ENCODE data around the gene G6PC3. TPM values are rescaled to one million over a fixed set of nuclear protein-coding genes. Genes with fewer than 3 reads are reported as not detected.
"Not testable (repeated sequence)": the region's sequence is repeated elsewhere in the genome, so short reads cannot be mapped to it uniquely, and the experiment has no call there.

The G6PC3 gene
- total RNA-seq, 2 donors from 2014 or later = 88.8 to 129 TPM

DNA sequence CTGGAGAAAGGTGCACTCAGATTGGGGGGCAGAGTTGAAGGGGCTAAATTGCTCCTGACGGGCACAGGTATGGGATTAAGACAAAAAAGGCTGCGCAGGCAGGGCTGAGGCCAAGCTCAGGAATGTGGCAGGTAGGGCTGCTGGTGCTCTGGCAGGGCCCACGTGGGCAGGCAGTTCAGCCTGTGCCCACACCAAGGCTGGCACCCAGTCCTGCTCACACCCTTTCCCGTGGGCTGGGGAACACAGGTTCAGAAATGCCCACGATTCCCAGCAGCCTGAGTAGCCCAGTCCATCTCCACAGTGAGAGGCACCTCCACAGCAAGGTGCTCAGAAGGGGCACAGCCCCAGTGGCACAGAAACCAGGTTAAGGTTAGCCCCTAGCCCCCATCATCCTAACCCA lies 48.5 kb downstream of the G6PC3 start:
- Mint-ChIP-seq H3K4me1 (peaks cover 38% of the 10 kb centered on the region), H3K27me3 (ENCODE audit: insufficient read depth) (no peaks in the 10 kb centered on the region), H3K9me3 (no peaks in the 10 kb centered on the region), H3K27ac (peak overlapping the region; percentile 89), H3K36me3 (ENCODE audit: low read depth) (peaks cover 12% of the 10 kb centered on the region), H3K4me3 (no peak overlapping the region)
- no peak for DNase-seq
- Histone ChIP-seq H3K9ac (ENCODE audit: extremely low read depth, low read length, poor library complexity, severe bottlenecking) (no peak overlapping the region), H3K4me1 (ENCODE audit: control insufficient read depth, insufficient read depth, low read length) (peaks cover 14% of the 10 kb centered on the region), H3K9me3 (ENCODE audit: control insufficient read depth, low read length) (no peaks in the 10 kb centered on the region), H3K4me3 (ENCODE audit: low read length) (no peak overlapping the region), H3K27ac (ENCODE audit: low read depth, low read length) (no peak overlapping the region), H3K27me3 (ENCODE audit: control insufficient read depth, insufficient read depth, low read length, poor library complexity, severe bottlenecking) (no peaks in the 10 kb centered on the region), H3K36me3 (ENCODE audit: control insufficient read depth, insufficient read depth, low read length) (peaks cover 21% of the 10 kb centered on the region)
- TF ChIP-seq CTCF (conservative IDR thresholded peaks at IDR 0.05) = no peak
- WGBS, 2 experiments (ENCODE audit: insufficient coverage in 1 of 2, insufficient read length in 1 of 2) = 90 to 93% methylated on average over 5 of the region's 5 CpGs

GRCh38 chr17:44119798-44120197 lies 49.3 kb downstream of the G6PC3 start:
- TF ChIP-seq CTCF (conservative IDR thresholded peaks at IDR 0.05) = no peak
- Histone ChIP-seq H3K9ac (ENCODE audit: extremely low read depth, low read length, poor library complexity, severe bottlenecking) (no peak overlapping the region), H3K4me3 (ENCODE audit: low read length) (no peak overlapping the region), H3K27ac (ENCODE audit: low read depth, low read length) (no peak overlapping the region), H3K4me1 (ENCODE audit: control insufficient read depth, insufficient read depth, low read length) (peaks cover 14% of the 10 kb centered on the region), H3K9me3 (ENCODE audit: control insufficient read depth, low read length) (no peaks in the 10 kb centered on the region), H3K36me3 (ENCODE audit: control insufficient read depth, insufficient read depth, low read length) (peaks cover 13% of the 10 kb centered on the region), H3K27me3 (ENCODE audit: control insufficient read depth, insufficient read depth, low read length, poor library complexity, severe bottlenecking) (no peaks in the 10 kb centered on the region)
- 81% methylated on average over 2 of the region's 2 CpGs; no CpG with 5 or more reads in 1 of the 2 experiments for WGBS, 2 experiments (ENCODE audit: insufficient coverage in 1 of 2, insufficient read length in 1 of 2)
- peak overlapping the region; percentile 44 for H3K27ac Mint-ChIP-seq
- DNase-seq = no peak
- H3K4me1 Mint-ChIP-seq = peaks cover 41% of the 10 kb centered on the region
- no peaks in the 10 kb centered on the region for H3K9me3 Mint-ChIP-seq
- H3K27me3 Mint-ChIP-seq (ENCODE audit: insufficient read depth) = no peaks in the 10 kb centered on the region
- H3K36me3 Mint-ChIP-seq (ENCODE audit: low read depth) = peaks cover 10% of the 10 kb centered on the region
- no peak overlapping the region for H3K4me3 Mint-ChIP-seq

DNA sequence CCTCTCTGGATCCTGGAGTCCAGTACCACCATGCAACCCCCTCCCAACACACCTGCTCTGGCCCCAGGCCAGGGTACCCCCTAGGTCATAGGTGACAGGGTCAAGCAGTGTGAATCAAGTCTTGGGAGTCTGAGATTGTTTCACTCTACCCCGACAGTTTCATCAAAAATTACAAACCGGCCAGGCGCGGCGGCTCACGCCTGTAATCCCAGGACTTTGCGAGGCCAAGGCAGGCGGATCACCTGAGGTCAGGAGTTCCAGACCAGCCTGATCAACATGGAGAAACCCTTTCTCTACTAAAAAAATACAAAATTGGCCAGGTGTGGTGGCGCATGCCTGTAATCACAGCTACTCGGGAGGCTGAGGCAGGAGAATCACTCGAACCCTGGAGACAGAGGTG lies 49.7 kb downstream of the G6PC3 start:
- H3K4me1 ChIP-seq (ENCODE audit: control insufficient read depth, insufficient read depth, low read length) = peaks cover 14% of the 10 kb centered on the region
- Mint-ChIP-seq H3K36me3 (ENCODE audit: low read depth) (peaks cover 10% of the 10 kb centered on the region), H3K4me1 (peaks cover 41% of the 10 kb centered on the region)
- H3K27ac ChIP-seq (ENCODE audit: low read depth, low read length); H3K4me3 Mint-ChIP-seq; H3K9ac ChIP-seq (ENCODE audit: extremely low read depth, low read length, poor library complexity, severe bottlenecking); DNase-seq; H3K4me3 ChIP-seq (ENCODE audit: low read length); H3K27me3 ChIP-seq (ENCODE audit: control insufficient read depth, insufficient read depth, low read length, poor library complexity, severe bottlenecking); H3K36me3 ChIP-seq (ENCODE audit: control insufficient read depth, insufficient read depth, low read length); H3K9me3 Mint-ChIP-seq; H3K27me3 Mint-ChIP-seq (ENCODE audit: insufficient read depth); H3K27ac Mint-ChIP-seq; H3K9me3 ChIP-seq (ENCODE audit: control insufficient read depth, low read length): not testable (repeated sequence)
- 90 to 95% methylated on average over 11 of the region's 11 CpGs for WGBS, 2 experiments (ENCODE audit: insufficient coverage in 1 of 2, insufficient read length in 1 of 2)
